GM23248 (cell line): Measurements from ENCODE around the gene WDR35. TPM values are rescaled to one million over a fixed set of nuclear protein-coding genes. Genes with fewer than 3 reads are reported as not detected.

Experiments
- DNase-seq: peaks from one replicate; pipeline ENCODE4 v3.0.0-alpha.2; 2015
- H2AFZ ChIP-seq: fragments of 200-600 bp; sonication (generic); 2 replicates; pipeline ENCODE4 v1.6.1; 2016; ENCODE audit warnings: antibody characterized with exemption
- H3F3A ChIP-seq: fragments of 200-600 bp; sonication (generic); 2 replicates; pipeline ENCODE4 v1.6.1; 2016; ENCODE audit warnings: mild to moderate bottlenecking, antibody characterized with exemption, mixed run types; ENCODE audit not compliant: insufficient read depth
- H3K27ac ChIP-seq: fragments of 200-600 bp; sonication (generic); 2 replicates; pipeline ENCODE4 v1.5.1; 2016; ENCODE audit warnings: mild to moderate bottlenecking
- H3K27me3 ChIP-seq: fragments of 200-600 bp; sonication (generic); replicated peaks from 2 replicates; pipeline ENCODE4 v1.6.1; 2016; ENCODE audit warnings: mild to moderate bottlenecking; ENCODE audit not compliant: insufficient read depth
- H3K36me3 ChIP-seq: fragments of 200-600 bp; sonication (generic); 2 replicates; pipeline ENCODE4 v1.6.1; 2016; ENCODE audit warnings: low read depth, mild to moderate bottlenecking
- H3K4me1 ChIP-seq: fragments of 200-600 bp; sonication (generic); 2 replicates; pipeline ENCODE4 v1.6.1; 2016; ENCODE audit warnings: mild to moderate bottlenecking; ENCODE audit not compliant: insufficient read depth
- H3K4me2 ChIP-seq: fragments of 200-600 bp; sonication (generic); one replicate; pipeline ENCODE4 v1.6.1; 2016; ENCODE audit warnings: mild to moderate bottlenecking; ENCODE audit not compliant: unreplicated experiment
- H3K4me3 ChIP-seq: fragments of 200-600 bp; sonication (generic); 2 replicates; pipeline ENCODE4 v1.5.1; 2016; ENCODE audit warnings: mild to moderate bottlenecking
- H3K79me2 ChIP-seq: fragments of 200-600 bp; sonication (generic); 2 replicates; pipeline ENCODE4 v1.6.1; 2016; ENCODE audit warnings: mild to moderate bottlenecking; ENCODE audit not compliant: insufficient read depth
- H3K9ac ChIP-seq: fragments of 200-600 bp; sonication (generic); 2 replicates; pipeline ENCODE4 v1.6.1; 2016; ENCODE audit warnings: mild to moderate bottlenecking
- H3K9me2 ChIP-seq: fragments of 200-600 bp; sonication (generic); 2 replicates; pipeline ENCODE4 v1.6.1; 2016; ENCODE audit warnings: mixed run types, mild to moderate bottlenecking, moderate library complexity; ENCODE audit not compliant: insufficient read depth
- H3K9me3 ChIP-seq: fragments of 200-600 bp; sonication (generic); one replicate; pipeline ENCODE4 v1.6.1; 2017; ENCODE audit warnings: low read depth
- H4K20me1 ChIP-seq: fragments of 200-600 bp; sonication (generic); 2 replicates; pipeline ENCODE4 v1.6.0; 2016; ENCODE audit not compliant: insufficient read depth
- EZH2 ChIP-seq: fragments of 200-600 bp; sonication (generic); IDR thresholded peaks from 2 replicates; pipeline ENCODE4 v1.6.1; 2018; ENCODE audit warnings: antibody characterized with exemption, mild to moderate bottlenecking; ENCODE audit not compliant: insufficient read depth, poor library complexity, severe bottlenecking
- EZH2phosphoT487 ChIP-seq: fragments of 200-600 bp; sonication (generic); IDR thresholded peaks from 2 replicates; pipeline ENCODE4 v1.6.1; 2018; ENCODE audit warnings: antibody characterized with exemption, moderate library complexity, mild to moderate bottlenecking, low read depth; ENCODE audit not compliant: insufficient read depth
- WGBS, 2 experiments: methylation state at CpG; one replicate each; pipeline ENCODE4 v1.1.6; 2015 to 2017; ENCODE audit warnings: low lambda C conversion rate in 2 of 2, low coverage in 1 of 2; ENCODE audit errors: missing lambda C conversion rate in 2 of 2; 5-methylcytosine and 5-hydroxymethylcytosine counted together
- in situ Hi-C: fragments of 300-500 bp; cut with MboI; formaldehyde crosslinking; loops from 2 replicates; pipeline ENCODE4 v1.15.0; 2020
- polyA plus RNA-seq: library from polyadenylated mRNA; unstranded; fragments of >200 nt; fragmentation: Nextera tagmentation; extraction: Ambion mirVana; gene quantifications from 2 replicates; pipeline ENCODE4 v1.2.1, GENCODE V29; 2016
- total RNA-seq: library from RNA; depleted of rRNA; stranded (reverse); fragments of >200 nt; shearing (Covaris generic); gene quantifications from 2 replicates; pipeline ENCODE4 v1.2.3, GENCODE V29; 2014

The WDR35 gene
- total and polyA plus RNA-seq, 2 experiments from 2014 or later: 3.2 to 7.3 TPM

DNA sequence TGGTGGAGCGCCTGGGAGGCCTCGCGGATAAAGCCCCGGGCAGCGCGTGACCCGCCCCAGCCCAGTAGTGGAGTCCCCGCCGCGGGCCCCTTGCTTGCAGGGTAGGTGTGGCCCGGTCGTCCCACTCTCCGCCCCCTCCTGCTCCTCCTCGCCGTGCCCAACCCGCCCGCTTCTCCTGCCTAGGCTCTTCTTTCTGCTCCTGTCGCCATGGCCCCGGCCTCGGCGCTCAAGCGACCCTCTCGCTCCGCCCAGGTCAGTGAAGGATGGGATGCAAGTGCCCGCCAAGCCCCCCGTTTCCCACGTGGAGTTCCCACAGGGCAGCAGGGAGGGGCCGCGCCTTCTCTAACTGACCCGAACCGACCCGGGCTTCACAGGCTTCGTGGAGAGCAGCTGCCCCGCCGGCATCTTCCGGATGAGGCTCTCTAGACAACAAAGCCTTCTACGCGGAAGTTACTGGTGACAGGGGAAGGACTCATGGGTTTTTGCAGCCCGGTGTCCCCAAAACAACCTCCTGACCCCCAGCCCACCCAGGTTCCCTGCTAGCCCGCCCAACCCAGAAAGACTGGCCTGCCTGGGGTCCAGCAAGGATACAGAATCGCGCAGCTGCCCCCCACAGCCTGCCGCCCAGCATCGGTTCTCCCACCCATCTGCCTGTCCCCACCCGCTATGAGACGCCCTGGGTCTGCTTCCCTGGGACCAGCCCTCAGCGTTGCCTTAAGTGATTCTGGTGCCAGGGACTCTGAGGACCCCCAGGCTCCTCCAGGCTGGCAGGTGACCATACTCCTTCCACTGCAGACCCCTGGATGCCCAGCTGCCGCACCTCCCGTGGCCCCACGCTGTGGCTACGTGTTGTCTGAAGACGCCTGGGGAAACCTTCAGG is 121.0 kb downstream of the WDR35 start:
- Histone ChIP-seq H2AFZ (peak overlapping the region; percentile 94), H3K9me3 (no peaks in the 10 kb centered on the region), H3K9ac (peak overlapping the region; percentile 75), H3K9me2 (no peaks in the 10 kb centered on the region), H3K79me2 (no peaks in the 10 kb centered on the region), H3K36me3 (no peaks in the 10 kb centered on the region), H3K27me3 (no peaks in the 10 kb centered on the region), H3F3A (no peaks in the 10 kb centered on the region), H3K27ac (no peak overlapping the region), H3K4me3 (peak overlapping the region; percentile 76), H3K4me2 (peak overlapping the region; percentile 83), H3K4me1 (peaks cover 4% of the 10 kb centered on the region; the same call in 1 of the 2 replicates), H4K20me1 (no peaks in the 10 kb centered on the region)
- WGBS, 2 experiments: 13 to 17% methylated on average over 35 to 42 of the region's 52 CpGs
- no peak for TF ChIP-seq EZH2
- no peak for TF ChIP-seq EZH2phosphoT487
- in situ Hi-C loops: loop anchor here (10.0 to 25.0 kb wide), 4 partner anchors 982 to 1454 kb away; no protein-coding TSS in a partner anchor
- peak; percentile 72 for DNase-seq

DNA sequence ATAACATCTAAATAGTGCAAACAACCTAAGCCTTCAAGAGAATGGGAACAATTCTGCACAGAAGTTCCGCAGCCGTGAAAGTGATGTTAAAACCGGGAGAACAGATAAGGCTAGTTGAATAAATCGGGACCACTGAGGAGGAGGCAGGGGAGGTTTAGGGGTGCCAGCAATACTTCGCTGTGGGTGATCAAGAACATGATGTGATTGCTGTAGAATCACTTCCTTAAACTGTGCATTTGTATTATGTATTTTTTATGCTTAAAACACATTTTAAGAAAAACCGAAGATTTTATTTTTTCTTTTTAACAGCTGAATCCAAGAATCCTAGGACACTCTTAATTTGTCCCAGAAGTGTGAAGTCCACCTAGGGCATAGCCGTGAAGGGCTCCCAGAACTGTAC is 121.7 kb downstream of the WDR35 start:
- peak overlapping the region; percentile 94 for H2AFZ ChIP-seq

DNA sequence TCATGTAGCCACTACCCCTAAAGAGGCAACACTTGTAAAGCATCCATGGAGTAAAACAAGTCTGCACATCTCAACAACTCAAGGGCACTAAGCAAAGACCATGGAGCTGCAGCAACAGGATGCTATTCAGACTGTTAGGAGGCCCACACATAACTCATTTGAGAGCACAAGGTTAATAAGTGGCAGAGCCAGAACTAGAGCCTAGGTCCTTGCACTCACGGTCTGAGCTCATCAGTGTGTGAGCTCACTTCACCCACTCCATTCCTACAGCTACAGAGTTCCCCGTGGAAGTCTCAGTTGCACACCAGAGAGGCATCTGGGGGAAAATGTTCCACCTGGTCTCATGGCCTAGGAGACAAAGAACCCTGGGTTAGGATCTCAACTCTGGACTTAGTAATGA is 123.1 kb downstream of the WDR35 start:
- no peak overlapping the region for H2AFZ ChIP-seq
- no peak for DNase-seq
- no peaks in the 10 kb centered on the region for H3K9me2 ChIP-seq
- TF ChIP-seq EZH2phosphoT487 (no peak), EZH2 (no peak)
- 87 to 91% methylated on average over 2 of the region's 2 CpGs for WGBS, 2 experiments
- no peak overlapping the region for H3K27ac ChIP-seq
- no peak overlapping the region for H3K9ac ChIP-seq
- in situ Hi-C loops: loop anchor here (10.0 to 25.0 kb wide), 4 partner anchors 979 to 1452 kb away; no protein-coding TSS in a partner anchor
- H3K4me2 ChIP-seq: no peak overlapping the region
- no peak overlapping the region for H3K4me3 ChIP-seq
- H3K4me1 ChIP-seq: peaks cover 4% of the 10 kb centered on the region; the same call in 1 of the 2 replicates
- H3K79me2 ChIP-seq: no peaks in the 10 kb centered on the region
- H3K9me3 ChIP-seq: no peaks in the 10 kb centered on the region
- H3K27me3 ChIP-seq: no peaks in the 10 kb centered on the region
- H3F3A ChIP-seq: no peaks in the 10 kb centered on the region
- H4K20me1 ChIP-seq: no peaks in the 10 kb centered on the region
- no peaks in the 10 kb centered on the region for H3K36me3 ChIP-seq

More for the DNA sequence above, 121.7 kb downstream of the WDR35 start:
- Histone ChIP-seq H3K9ac (peak overlapping the region; percentile 75), H3K4me1 (peaks cover 4% of the 10 kb centered on the region; the same call in 1 of the 2 replicates), H3K4me3 (peak overlapping the region; percentile 76), H3K27me3 (no peaks in the 10 kb centered on the region), H3K4me2 (peak overlapping the region; percentile 83), H4K20me1 (no peaks in the 10 kb centered on the region), H3K9me2 (no peaks in the 10 kb centered on the region), H3K9me3 (no peaks in the 10 kb centered on the region), H3K27ac (no peak overlapping the region), H3F3A (no peaks in the 10 kb centered on the region), H3K36me3 (no peaks in the 10 kb centered on the region), H3K79me2 (no peaks in the 10 kb centered on the region)
- WGBS, 2 experiments: 65 to 66% methylated on average over 7 of the region's 7 CpGs
- in situ Hi-C loops: loop anchor here (10.0 to 25.0 kb wide), 4 partner anchors 981 to 1453 kb away; no protein-coding TSS in a partner anchor
- TF ChIP-seq EZH2phosphoT487: no peak
- TF ChIP-seq EZH2: no peak
- DNase-seq: no peak

DNA sequence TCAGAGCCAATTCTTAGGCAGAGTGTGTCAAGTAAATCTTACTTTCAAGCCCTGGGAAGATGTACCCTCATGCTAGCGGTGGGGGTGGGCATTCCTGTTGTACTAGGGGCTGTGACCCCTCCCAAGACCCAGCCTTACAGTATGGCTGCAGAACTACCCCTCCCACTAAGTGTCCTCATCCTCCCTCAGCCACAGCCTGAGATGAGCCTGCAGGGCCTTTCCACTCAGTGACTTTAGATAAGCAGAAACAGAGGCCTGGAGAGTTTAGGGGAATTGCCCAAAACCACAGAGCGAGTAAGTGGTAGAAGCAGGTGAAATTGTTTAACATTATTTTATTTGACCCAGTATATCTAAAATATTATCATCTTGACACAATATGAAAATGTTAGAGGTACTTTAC is 124.8 kb downstream of the WDR35 start:
- Histone ChIP-seq H4K20me1 (no peaks in the 10 kb centered on the region), H3F3A (no peaks in the 10 kb centered on the region), H3K9ac (no peak overlapping the region), H3K9me3 (no peaks in the 10 kb centered on the region), H3K4me1 (peaks cover 4% of the 10 kb centered on the region; the same call in 1 of the 2 replicates), H3K79me2 (no peaks in the 10 kb centered on the region), H3K4me3 (no peak overlapping the region), H3K27ac (no peak overlapping the region), H3K36me3 (no peaks in the 10 kb centered on the region), H3K4me2 (no peak overlapping the region), H3K9me2 (no peaks in the 10 kb centered on the region), H2AFZ (no peak overlapping the region), H3K27me3 (no peaks in the 10 kb centered on the region)
- DNase-seq: no peak
- no peak for TF ChIP-seq EZH2
- no peak for TF ChIP-seq EZH2phosphoT487
- in situ Hi-C loops: loop anchor here (10.0 to 25.0 kb wide), 4 partner anchors 978 to 1450 kb away; no protein-coding TSS in a partner anchor
- 79 to 92% methylated on average over 2 of the region's 2 CpGs for WGBS, 2 experiments
